ENCODE data around the gene MLKL. TPM values are rescaled to one million over a fixed set of nuclear protein-coding genes. Genes with fewer than 3 reads are reported as not detected.

Gene MLKL
- total and polyA plus RNA-seq, 2 experiments from 2014 or later, result 10.4 to 13.6 TPM

- H3K4me1 ChIP-seq (ENCODE audit: insufficient read depth), result peaks cover 5% of the 10 kb centered on the region; the same call in 1 of the 2 replicates
Observed at GRCh38 chr16:74747716-74748615, 47.3 kb upstream of the MLKL start.

GRCh38 chr16:74745926-74746325 lies 45.3 kb upstream of the MLKL start:
- no peak overlapping the region for H3K4me3 ChIP-seq
- no peak overlapping the region for H3K4me2 ChIP-seq (ENCODE audit: unreplicated experiment)
- H3K27me3 ChIP-seq (replicated peaks; ENCODE audit: insufficient read depth), result no peaks in the 10 kb centered on the region
- no peak overlapping the region for H3K9ac ChIP-seq
- no peaks in the 10 kb centered on the region for H4K20me1 ChIP-seq (ENCODE audit: insufficient read depth)
- H3K27ac ChIP-seq, result no peak overlapping the region
- no peaks in the 10 kb centered on the region for H3K9me2 ChIP-seq (ENCODE audit: insufficient read depth)
- no peak for DNase-seq
- no peaks in the 10 kb centered on the region for H3K9me3 ChIP-seq (ENCODE audit: low read depth)
- WGBS, 2 experiments (ENCODE audit: low coverage in 1 of 2, low lambda C conversion rate in 2 of 2, missing lambda C conversion rate in 2 of 2), result 83 to 84% methylated on average over 7 of the region's 7 CpGs
- in situ Hi-C loops (cut with MboI), result no loop called here
- no peaks in the 10 kb centered on the region for H3K36me3 ChIP-seq (ENCODE audit: low read depth)
- no peak overlapping the region for H2AFZ ChIP-seq
- TF ChIP-seq EZH2 (IDR thresholded peaks at IDR 0.05; ENCODE audit: insufficient read depth, poor library complexity, severe bottlenecking) (no peak), EZH2phosphoT487 (IDR thresholded peaks at IDR 0.05; ENCODE audit: insufficient read depth, low read depth) (no peak)
- H3F3A ChIP-seq (ENCODE audit: insufficient read depth), result no peaks in the 10 kb centered on the region
- peaks cover 5% of the 10 kb centered on the region; the same call in 1 of the 2 replicates for H3K4me1 ChIP-seq (ENCODE audit: insufficient read depth)
- no peaks in the 10 kb centered on the region for H3K79me2 ChIP-seq (ENCODE audit: insufficient read depth)

More at GRCh38 chr16:74747716-74748615, 47.3 kb upstream of the MLKL start:
- Histone ChIP-seq H3K4me2 (ENCODE audit: unreplicated experiment) (no peak overlapping the region), H2AFZ (no peak overlapping the region), H3K9me3 (ENCODE audit: low read depth) (no peaks in the 10 kb centered on the region), H3K9me2 (ENCODE audit: insufficient read depth) (no peaks in the 10 kb centered on the region), H3K9ac (no peak overlapping the region), H3F3A (ENCODE audit: insufficient read depth) (no peaks in the 10 kb centered on the region), H4K20me1 (ENCODE audit: insufficient read depth) (no peaks in the 10 kb centered on the region), H3K36me3 (ENCODE audit: low read depth) (no peaks in the 10 kb centered on the region), H3K4me3 (no peak overlapping the region), H3K79me2 (ENCODE audit: insufficient read depth) (no peaks in the 10 kb centered on the region), H3K27ac (no peak overlapping the region), H3K27me3 (replicated peaks; ENCODE audit: insufficient read depth) (no peaks in the 10 kb centered on the region)
- in situ Hi-C loops (cut with MboI), result no loop called here
- WGBS, 2 experiments (ENCODE audit: low coverage in 1 of 2, low lambda C conversion rate in 2 of 2, missing lambda C conversion rate in 2 of 2), result 74 to 76% methylated on average over 31 to 32 of the region's 32 CpGs
- DNase-seq, result no peak
- TF ChIP-seq EZH2phosphoT487 (IDR thresholded peaks at IDR 0.05; ENCODE audit: insufficient read depth, low read depth), result no peak
- TF ChIP-seq EZH2 (IDR thresholded peaks at IDR 0.05; ENCODE audit: insufficient read depth, poor library complexity, severe bottlenecking), result no peak

GRCh38 chr16:74745109-74745615 lies 44.5 kb upstream of the MLKL start:
- in situ Hi-C loops (cut with MboI), result no loop called here
- H3K4me1 ChIP-seq (ENCODE audit: insufficient read depth), result peaks cover 5% of the 10 kb centered on the region; the same call in 1 of the 2 replicates
- H3K27me3 ChIP-seq (replicated peaks; ENCODE audit: insufficient read depth), result no peaks in the 10 kb centered on the region
- H3K9ac ChIP-seq, result no peak overlapping the region
- no peaks in the 10 kb centered on the region for H3K9me2 ChIP-seq (ENCODE audit: insufficient read depth)
- H3K36me3 ChIP-seq (ENCODE audit: low read depth), result no peaks in the 10 kb centered on the region
- H3F3A ChIP-seq (ENCODE audit: insufficient read depth), result no peaks in the 10 kb centered on the region
- no peaks in the 10 kb centered on the region for H4K20me1 ChIP-seq (ENCODE audit: insufficient read depth)
- no peaks in the 10 kb centered on the region for H3K79me2 ChIP-seq (ENCODE audit: insufficient read depth)
- no peak for TF ChIP-seq EZH2 (IDR thresholded peaks at IDR 0.05; ENCODE audit: insufficient read depth, poor library complexity, severe bottlenecking)
- no peak for TF ChIP-seq EZH2phosphoT487 (IDR thresholded peaks at IDR 0.05; ENCODE audit: insufficient read depth, low read depth)
- no peak overlapping the region for H2AFZ ChIP-seq
- no peaks in the 10 kb centered on the region for H3K9me3 ChIP-seq (ENCODE audit: low read depth)
- no peak overlapping the region for H3K4me2 ChIP-seq (ENCODE audit: unreplicated experiment)
- 80 to 100% methylated on average over 5 to 10 of the region's 10 CpGs for WGBS, 2 experiments (ENCODE audit: low coverage in 1 of 2, low lambda C conversion rate in 2 of 2, missing lambda C conversion rate in 2 of 2)
- DNase-seq, result no peak
- no peak overlapping the region for H3K4me3 ChIP-seq
- no peak overlapping the region for H3K27ac ChIP-seq

- 91 to 92% methylated on average over 4 of the region's 4 CpGs for WGBS, 2 experiments (ENCODE audit: low coverage in 1 of 2, low lambda C conversion rate in 2 of 2, missing lambda C conversion rate in 2 of 2)
- no peak for DNase-seq
- Histone ChIP-seq H3F3A (ENCODE audit: insufficient read depth) (no peaks in the 10 kb centered on the region), H3K4me3 (no peak overlapping the region), H3K4me2 (ENCODE audit: unreplicated experiment) (no peak overlapping the region), H3K27ac (no peak overlapping the region), H3K9me2 (ENCODE audit: insufficient read depth) (no peaks in the 10 kb centered on the region), H3K4me1 (ENCODE audit: insufficient read depth) (peaks cover 5% of the 10 kb centered on the region; the same call in 1 of the 2 replicates), H4K20me1 (ENCODE audit: insufficient read depth) (no peaks in the 10 kb centered on the region), H2AFZ (no peak overlapping the region), H3K9me3 (ENCODE audit: low read depth) (no peaks in the 10 kb centered on the region), H3K27me3 (replicated peaks; ENCODE audit: insufficient read depth) (no peaks in the 10 kb centered on the region), H3K36me3 (ENCODE audit: low read depth) (no peaks in the 10 kb centered on the region), H3K79me2 (ENCODE audit: insufficient read depth) (no peaks in the 10 kb centered on the region), H3K9ac (no peak overlapping the region)
- in situ Hi-C loops (cut with MboI), result no loop called here
- TF ChIP-seq EZH2phosphoT487 (IDR thresholded peaks at IDR 0.05; ENCODE audit: insufficient read depth, low read depth) (no peak), EZH2 (IDR thresholded peaks at IDR 0.05; ENCODE audit: insufficient read depth, poor library complexity, severe bottlenecking) (no peak)
Observed at GRCh38 chr16:74744566-74744965, 43.9 kb upstream of the MLKL start.

Measured in GM23248 (cell line).